ENCODE measurements around the gene TCEAL3.
"Not testable (repeated sequence)": the region's sequence is repeated elsewhere in the genome, so short reads cannot be mapped to it uniquely, and the experiment has no call there.

The TCEAL3 gene

DNA sequence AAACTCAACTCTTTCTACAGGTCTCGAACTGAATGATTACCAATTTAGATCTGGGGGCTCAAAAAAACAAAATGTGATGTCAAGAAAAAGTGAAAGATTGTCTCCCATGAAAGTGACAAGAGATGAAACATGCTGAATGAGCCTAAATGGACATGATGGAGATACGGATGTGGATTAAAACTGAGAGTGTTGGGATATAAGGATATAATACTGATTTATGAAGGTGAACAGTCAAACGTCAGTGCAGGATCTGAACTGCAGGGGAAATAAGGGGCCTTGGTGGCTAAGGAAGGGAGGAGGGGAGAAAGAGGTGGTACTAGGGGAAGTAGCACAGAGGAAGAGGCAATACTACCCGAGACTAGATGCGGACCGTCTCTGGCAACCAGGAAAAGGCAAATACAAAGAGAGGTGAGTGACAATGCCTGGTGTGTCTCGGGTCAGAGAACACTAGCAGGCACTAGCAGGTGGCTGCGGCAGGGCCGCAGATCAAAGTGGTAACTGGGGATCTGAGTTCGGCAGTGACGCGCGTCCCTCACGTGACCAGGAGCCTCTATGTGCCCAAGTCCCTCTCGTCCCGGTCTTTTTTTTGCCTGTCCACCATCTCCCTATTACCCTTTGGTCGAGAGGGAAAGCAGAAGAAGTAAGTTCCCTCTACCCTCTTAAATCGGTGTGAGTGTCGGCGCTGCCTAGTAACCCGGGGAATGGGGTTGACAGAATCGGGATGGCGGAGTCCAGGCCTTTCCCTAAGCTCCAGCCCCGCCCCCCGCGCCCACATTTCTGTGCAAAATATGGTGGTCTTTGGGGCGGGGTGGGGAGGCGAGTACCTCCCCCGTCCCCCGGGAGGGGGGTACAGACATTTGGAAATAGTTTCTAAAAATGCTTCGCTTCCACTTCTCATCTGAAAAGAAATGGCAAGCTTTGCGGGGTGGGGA is 20.9 kb downstream of the TCEAL3 start, which contains the start of gene TCEAL1:
TSS of gene TCEAL1 (plus strand) at position 590 of the 932 bp plus-strand sequence. CDS start 942 bp downstream, outside the sequence.
- peak; percentile 72 for DNase-seq

DNA sequence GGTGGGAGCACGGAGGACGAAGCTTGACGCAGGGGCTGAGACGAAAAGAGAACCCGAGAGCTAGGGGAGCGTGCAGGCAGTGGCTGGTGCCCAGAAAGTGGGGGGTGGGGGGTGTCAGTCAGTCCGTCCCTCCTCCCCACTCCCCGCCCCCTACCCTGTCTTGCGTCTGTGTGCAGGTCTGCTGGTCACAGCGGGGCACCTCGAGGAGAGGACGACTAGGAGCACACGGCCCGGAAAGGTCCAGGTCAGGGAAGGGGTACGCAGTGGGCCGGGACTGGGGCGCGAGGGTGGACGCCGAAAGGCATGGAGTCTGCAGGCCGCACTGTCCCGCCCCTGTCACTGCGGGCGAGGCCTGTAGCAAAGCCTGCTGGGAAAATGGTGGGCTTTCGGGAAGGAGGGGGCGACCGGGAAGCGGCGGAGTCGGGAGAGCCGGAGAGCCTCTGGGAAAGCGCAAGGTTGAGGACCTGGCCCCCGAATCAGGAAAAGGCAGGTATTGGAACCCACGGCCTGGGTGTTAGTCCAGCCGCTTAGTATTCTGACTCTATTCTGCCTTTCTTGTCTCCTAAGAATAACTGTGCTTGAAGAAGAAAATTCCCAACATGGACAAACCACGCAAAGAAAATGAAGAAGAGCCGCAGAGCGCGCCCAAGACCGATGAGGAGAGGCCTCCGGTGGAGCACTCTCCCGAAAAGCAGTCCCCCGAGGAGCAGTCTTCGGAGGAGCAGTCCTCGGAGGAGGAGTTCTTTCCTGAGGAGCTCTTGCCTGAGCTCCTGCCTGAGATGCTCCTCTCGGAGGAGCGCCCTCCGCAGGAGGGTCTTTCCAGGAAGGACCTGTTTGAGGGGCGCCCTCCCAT is 21.8 kb downstream of the TCEAL3 start:
- DNase-seq = peak; percentile 84

GRCh38 chrX:103630171-103630511 is 22.4 kb downstream of the TCEAL3 start:
- DNase-seq = no peak

- DNase-seq = no peak
Measured at GRCh38 chrX:103631145-103631544, 23.4 kb downstream of the TCEAL3 start.

DNA sequence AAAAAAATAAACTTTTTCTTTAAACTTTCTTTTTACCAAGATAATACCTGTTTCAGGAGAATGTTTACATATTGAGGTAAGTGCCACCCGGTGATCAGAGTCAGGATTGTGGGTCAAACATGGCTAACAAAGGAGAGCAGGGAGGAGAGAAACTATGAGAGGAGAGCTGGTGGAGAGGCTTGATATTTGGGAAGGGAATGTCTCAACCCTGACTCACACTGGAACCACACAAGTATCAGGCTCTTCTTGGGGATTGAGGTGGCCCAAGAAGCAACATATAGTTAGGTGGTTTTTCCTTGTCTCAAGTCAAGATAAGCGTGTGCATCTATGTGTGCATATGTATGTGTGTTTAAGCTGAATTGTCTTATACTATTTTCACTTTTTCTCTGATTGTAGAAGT is 27.7 kb downstream of the TCEAL3 start:
- DNase-seq = no peak

- no peak for DNase-seq
Measured at GRCh38 chrX:103637604-103638338, 30.0 kb downstream of the TCEAL3 start.

- peak; percentile 74 for DNase-seq
Measured at GRCh38 chrX:103638479-103639346, 30.9 kb downstream of the TCEAL3 start.

GRCh38 chrX:103640401-103641155 is 32.8 kb downstream of the TCEAL3 start:
- no peak for DNase-seq

- DNase-seq = no peak
Measured at GRCh38 chrX:103644125-103644524, 36.4 kb downstream of the TCEAL3 start.

- no peak for DNase-seq
Measured at GRCh38 chrX:103647630-103648029, 39.9 kb downstream of the TCEAL3 start.

DNA sequence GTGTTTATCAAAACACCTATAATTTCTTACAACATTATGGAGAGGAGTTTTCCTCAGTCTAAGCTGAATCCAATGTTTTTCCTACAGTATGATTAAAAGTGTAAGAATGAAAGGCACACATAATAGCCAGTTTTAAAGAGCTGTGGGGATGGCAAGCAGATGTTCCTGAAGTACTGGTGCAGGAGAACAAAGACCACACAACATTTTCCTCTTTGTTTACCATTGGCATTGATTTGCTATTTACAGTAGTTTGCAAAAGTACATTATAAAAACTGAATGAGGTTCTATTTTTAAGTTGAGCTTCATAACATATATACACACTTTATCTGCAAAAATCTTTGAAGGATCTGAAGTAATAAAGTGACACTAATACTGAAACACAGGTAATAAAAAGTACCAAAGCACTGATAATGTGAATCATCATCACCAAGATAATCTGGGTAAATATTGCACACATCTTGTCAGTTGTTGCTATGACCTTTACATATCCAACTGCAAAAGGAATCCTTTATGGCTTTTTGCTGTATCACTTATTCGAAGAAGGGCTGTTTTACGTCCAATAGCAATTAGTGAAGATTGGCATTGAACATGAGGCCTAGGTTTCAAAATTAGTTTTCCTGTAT is 43.5 kb downstream of the TCEAL3 start:
- DNase-seq = no peak

GRCh38 chrX:103655230-103656000 is 47.7 kb downstream of the TCEAL3 start:
- DNase-seq = not testable (repeated sequence)

- no peak for DNase-seq
Measured at GRCh38 chrX:103656617-103657016, 48.9 kb downstream of the TCEAL3 start.

DNA sequence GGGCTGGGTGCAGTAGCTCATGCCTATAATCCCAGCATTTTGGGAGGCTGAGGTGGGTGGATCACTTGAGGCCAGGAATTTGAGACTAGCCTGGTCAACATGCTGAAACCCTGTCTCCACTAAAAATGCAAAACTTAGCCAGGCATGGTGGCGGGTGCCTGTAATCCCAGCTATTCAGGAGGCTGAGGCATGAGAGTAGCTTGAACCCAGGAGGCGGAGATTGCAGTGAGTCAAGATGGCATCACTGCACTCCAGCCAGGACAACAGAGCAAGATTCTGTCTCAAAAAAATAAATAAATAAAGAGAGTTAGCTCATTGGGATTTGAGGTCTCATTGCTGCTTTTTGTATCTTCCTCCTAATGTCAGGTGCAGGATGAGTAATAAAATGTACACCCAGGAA is 49.3 kb downstream of the TCEAL3 start:
- DNase-seq = not testable (repeated sequence)

GRCh38 chrX:103658681-103659433 is 51.1 kb downstream of the TCEAL3 start:
- no peak for DNase-seq

DNA sequence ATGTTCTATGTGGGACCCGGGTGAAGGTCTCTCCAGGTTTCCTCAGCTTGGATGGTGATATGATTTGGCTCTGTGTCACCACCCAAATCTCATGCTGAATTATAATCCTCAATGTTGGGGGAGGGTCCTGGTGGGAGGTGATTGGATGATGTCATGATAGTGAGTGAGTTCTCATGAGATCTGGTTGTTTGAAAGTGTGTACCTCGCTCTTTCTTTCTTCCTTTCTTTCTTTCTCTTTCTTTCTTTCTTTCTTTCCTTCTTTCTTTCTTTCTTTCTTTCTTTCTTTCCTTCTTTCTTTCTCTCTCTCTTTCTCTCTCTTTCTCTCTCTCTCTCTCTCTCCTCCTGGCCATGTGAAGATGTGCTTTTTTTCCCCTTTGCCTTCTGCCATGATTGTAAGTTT is 51.7 kb downstream of the TCEAL3 start:
- not testable (repeated sequence) for DNase-seq

All from NCI-H2227 treated with DMSO at 0.1 percent for 48 hours (cell line).